H9 (cell line): Measurements from ENCODE around the gene HMBS. TPM values are rescaled to one million over a fixed set of nuclear protein-coding genes. Genes with fewer than 3 reads are reported as not detected.
A peak's percentile ranks its signal among the peaks of the same experiment; 100 is the strongest.

Experiments
- DNase-seq: peaks from one replicate; pipeline ENCODE4 v3.0.0-alpha.2; 2017
- H2AFZ ChIP-seq: one replicate; pipeline ENCODE4 v1.6.1; 2013; ENCODE audit warnings: mild to moderate bottlenecking, low read length, control low read depth, moderate library complexity
- H2AK5ac ChIP-seq: 2 replicates; pipeline ENCODE4 v1.6.1; 2013; ENCODE audit warnings: low read length, control low read depth, mixed read lengths; ENCODE audit not compliant: insufficient read length
- H2BK120ac ChIP-seq: one replicate; pipeline ENCODE4 v1.6.1; 2013; ENCODE audit warnings: low read depth, mild to moderate bottlenecking, low read length, control low read depth, inconsistent platforms; ENCODE audit not compliant: poor library complexity, severe bottlenecking
- H2BK12ac ChIP-seq: 2 replicates; pipeline ENCODE4 v1.6.1; 2013; ENCODE audit warnings: low read length, control low read depth, mixed read lengths, low read depth; ENCODE audit not compliant: insufficient read length
- H2BK15ac ChIP-seq: 2 replicates; pipeline ENCODE4 v1.6.1; 2013; ENCODE audit warnings: low read depth, low read length, control low read depth
- H2BK20ac ChIP-seq: one replicate; pipeline ENCODE4 v1.6.1; 2013; ENCODE audit warnings: low read depth, mild to moderate bottlenecking, low read length, control low read depth, inconsistent platforms; ENCODE audit not compliant: poor library complexity, severe bottlenecking
- H2BK5ac ChIP-seq: 2 replicates; pipeline ENCODE4 v1.6.1; 2013; ENCODE audit warnings: low read length, control low read depth, mixed read lengths; ENCODE audit not compliant: insufficient read length
- H3K14ac ChIP-seq: 2 replicates; pipeline ENCODE4 v1.6.1; 2013; ENCODE audit warnings: low read length, control low read depth; ENCODE audit not compliant: insufficient read depth
- H3K18ac ChIP-seq: 2 replicates; pipeline ENCODE4 v1.6.1; 2013; ENCODE audit warnings: low read depth, mild to moderate bottlenecking, mixed read lengths, low read length, control low read depth; ENCODE audit not compliant: insufficient read length
- H3K23ac ChIP-seq: 2 replicates; pipeline ENCODE4 v1.6.1; 2013; ENCODE audit warnings: low read length, control low read depth, mixed read lengths, low read depth; ENCODE audit not compliant: insufficient read length
- H3K23me2 ChIP-seq: 2 replicates; pipeline ENCODE4 v1.6.1; 2013; ENCODE audit warnings: low read depth, mild to moderate bottlenecking, mixed read lengths, low read length, control low read depth; ENCODE audit not compliant: insufficient read length, poor library complexity, severe bottlenecking
- H3K27ac ChIP-seq: 2 replicates; pipeline ENCODE4 v1.5.1; 2013; ENCODE audit warnings: low read length, control low read depth, mixed read lengths, low read depth; ENCODE audit not compliant: insufficient read length
- H3K27me3 ChIP-seq: 2 replicates; pipeline ENCODE4 v1.6.1; 2013; ENCODE audit warnings: low read length, control low read depth, inconsistent platforms; ENCODE audit not compliant: insufficient read depth
- H3K4ac ChIP-seq: 2 replicates; pipeline ENCODE4 v1.6.1; 2013; ENCODE audit warnings: low read depth, mild to moderate bottlenecking, control low read depth, inconsistent platforms, low read length, moderate library complexity
- H3K4me1 ChIP-seq: 2 replicates; pipeline ENCODE4 v1.6.1; 2013; ENCODE audit warnings: low read length, control low read depth, inconsistent platforms; ENCODE audit not compliant: insufficient read depth
- H3K4me2 ChIP-seq: 2 replicates; pipeline ENCODE4 v1.6.1; 2013; ENCODE audit warnings: low read length, control low read depth, mixed read lengths; ENCODE audit not compliant: insufficient read length, insufficient read depth
- H3K56ac ChIP-seq: 2 replicates; pipeline ENCODE4 v1.6.1; 2013; ENCODE audit warnings: low read depth, mild to moderate bottlenecking, mixed read lengths, low read length, control low read depth; ENCODE audit not compliant: insufficient read length
- H3K79me1 ChIP-seq: 2 replicates; pipeline ENCODE4 v1.6.1; 2013; ENCODE audit warnings: low read depth, mild to moderate bottlenecking, moderate library complexity, low read length, control low read depth, inconsistent platforms; ENCODE audit not compliant: insufficient read depth, poor library complexity, severe bottlenecking
- H3K79me2 ChIP-seq: 2 replicates; pipeline ENCODE4 v1.6.1; 2013; ENCODE audit warnings: low read length, control low read depth, inconsistent platforms; ENCODE audit not compliant: insufficient read depth
- H3K9ac ChIP-seq: 2 replicates; pipeline ENCODE4 v1.6.1; 2013; ENCODE audit warnings: low read length, control low read depth, mixed read lengths; ENCODE audit not compliant: insufficient read length; ENCODE audit errors: extremely low read depth
- H3K9me3 ChIP-seq: one replicate; pipeline ENCODE4 v1.6.1; 2013; ENCODE audit warnings: low read depth, low read length, inconsistent platforms; ENCODE audit not compliant: control insufficient read depth
- H3T11ph ChIP-seq: one replicate; pipeline ENCODE4 v1.6.1; 2013; ENCODE audit warnings: mild to moderate bottlenecking, low read length, control low read depth, inconsistent platforms
- H4K20me1 ChIP-seq: one replicate; pipeline ENCODE4 v1.6.1; 2013; ENCODE audit not compliant: control insufficient read depth, insufficient read length, insufficient read depth
- H4K5ac ChIP-seq: 2 replicates; pipeline ENCODE4 v1.6.1; 2013; ENCODE audit warnings: low read depth, mild to moderate bottlenecking, mixed read lengths, low read length, control low read depth; ENCODE audit not compliant: insufficient read length
- H4K8ac ChIP-seq: replicated peaks from 2 replicates; pipeline ENCODE4 v1.6.1; 2013; ENCODE audit warnings: low read length, control low read depth, mixed read lengths, low read depth; ENCODE audit not compliant: insufficient read length
- H4K91ac ChIP-seq: 2 replicates; pipeline ENCODE4 v1.6.1; 2013; ENCODE audit warnings: low read depth, mild to moderate bottlenecking, moderate library complexity, mixed read lengths, low read length, control low read depth; ENCODE audit not compliant: insufficient read length
- H3K27ac Mint-ChIP-seq, 3 experiments: 2 replicates in 2 of 3; 3 replicates in 1 of 3; pipeline ENCODE4 v1.8.0; 2020 to 2021; ENCODE audit warnings: mixed read lengths in 3 of 3, mild to moderate bottlenecking in 1 of 3, moderate library complexity in 1 of 3
- H3K27me3 Mint-ChIP-seq: 2 replicates; pipeline ENCODE4 v1.8.0; 2021; ENCODE audit warnings: low read depth, mild to moderate bottlenecking, moderate library complexity, mixed read lengths
- H3K36me3 Mint-ChIP-seq, 3 experiments: 2 replicates in 2 of 3; 3 replicates in 1 of 3; pipeline ENCODE4 v1.8.0; 2020 to 2021; ENCODE audit warnings: low read depth in 3 of 3, mixed read lengths in 3 of 3; ENCODE audit not compliant: insufficient read depth in 1 of 3
- H3K4me1 Mint-ChIP-seq, 2 experiments: 2 replicates each; pipeline ENCODE4 v1.8.0; 2020; ENCODE audit warnings: mixed read lengths in 2 of 2
- H3K4me3 Mint-ChIP-seq, 2 experiments: 2 replicates in 1 of 2; 3 replicates in 1 of 2; pipeline ENCODE4 v1.8.0; 2020 to 2021; ENCODE audit warnings: mild to moderate bottlenecking in 2 of 2, mixed read lengths in 2 of 2, moderate library complexity in 1 of 2
- H3K9me3 Mint-ChIP-seq, 2 experiments: 2 replicates in 1 of 2; 3 replicates in 1 of 2; pipeline ENCODE4 v1.8.0; 2020; ENCODE audit warnings: mild to moderate bottlenecking in 2 of 2, mixed read lengths in 2 of 2, moderate library complexity in 1 of 2
- CTCF ChIP-seq: fragments of 200-600 bp; sonication (generic); conservative IDR thresholded peaks from 3 replicates; pipeline ENCODE4 v1.8.0; 2021; ENCODE audit warnings: antibody characterized with exemption, mild to moderate bottlenecking
- WGBS: extraction: QIAGEN DNeasy Blood & Tissue Kit; methylation state at CpG from one replicate; pipeline ENCODE4 v1.1.7; 2013; ENCODE audit warnings: missing lambda C conversion rate, low lambda C conversion rate, mixed read lengths; ENCODE audit not compliant: insufficient read length; ENCODE audit errors: extremely low coverage; 5-methylcytosine and 5-hydroxymethylcytosine counted together
- total RNA-seq: library from RNA; stranded (reverse); gene quantifications from 2 replicates; pipeline ENCODE4 v1.2.1, GENCODE V29; 2021

The HMBS gene
- total RNA-seq, 1 experiment from 2014 or later, result 57.7 TPM

DNA sequence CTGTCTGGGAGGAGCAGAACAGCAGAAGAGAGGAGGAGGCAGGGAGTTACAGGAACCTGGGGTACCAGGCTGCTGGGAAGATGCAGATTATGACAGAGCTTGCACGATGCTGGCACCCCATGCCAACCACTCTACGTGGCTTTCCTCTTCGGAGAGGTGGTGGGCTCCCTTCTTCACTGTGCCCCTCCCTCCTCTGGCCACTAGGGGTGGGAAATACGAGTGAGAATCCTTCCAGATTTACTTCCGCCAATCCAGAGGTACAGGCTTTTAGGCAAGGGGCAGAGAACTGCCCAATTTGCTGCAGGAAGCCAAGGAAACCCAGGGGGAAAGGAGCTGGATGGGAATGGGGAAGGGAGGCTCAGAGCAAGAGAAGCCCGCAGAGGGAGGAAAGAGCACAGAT is 40.0 kb upstream of the HMBS start:
- Histone ChIP-seq H3K4me1 (no peaks in the 10 kb centered on the region), H4K91ac (no peak overlapping the region), H4K5ac (no peak overlapping the region), H2BK5ac (no peak overlapping the region), H2BK120ac (no peak overlapping the region), H4K20me1 (no peaks in the 10 kb centered on the region), H3K9ac (no peak overlapping the region), H3K23me2 (no peaks in the 10 kb centered on the region), H2AFZ (no peak overlapping the region), H3K27ac (no peak overlapping the region), H2AK5ac (no peak overlapping the region), H3K56ac (no peak overlapping the region), H3K23ac (no peak overlapping the region), H3K18ac (no peak overlapping the region), H3K79me2 (no peaks in the 10 kb centered on the region), H3K4me2 (no peak overlapping the region), H3K27me3 (no peaks in the 10 kb centered on the region), H3K79me1 (no peaks in the 10 kb centered on the region), H3K14ac (no peak overlapping the region), H2BK12ac (no peak overlapping the region), H3K9me3 (no peaks in the 10 kb centered on the region), H2BK20ac (no peak overlapping the region), H3T11ph (no peak overlapping the region), H2BK15ac (no peak overlapping the region), H3K4ac (no peak overlapping the region), H4K8ac (no peak overlapping the region)
- DNase-seq, result no peak
- no CpG with 5 or more reads among the region's 6 CpGs for WGBS
- H3K27me3 Mint-ChIP-seq, result no peaks in the 10 kb centered on the region
- peaks cover 40 to 55% (median 49%) of the 10 kb centered on the region in 3 experiments for H3K36me3 Mint-ChIP-seq
- H3K4me3 Mint-ChIP-seq, result no peak overlapping the region; a peak in 1 of 5 replicates
- peaks cover 7 to 17% of the 10 kb centered on the region in 2 experiments for H3K4me1 Mint-ChIP-seq
- H3K27ac Mint-ChIP-seq, result peak overlapping the region in 1 of 3 experiments; percentile 64; a peak in 3 of 7 replicates
- no peaks in the 10 kb centered on the region for H3K9me3 Mint-ChIP-seq
- TF ChIP-seq CTCF, result peak; percentile 58
